PC-9 (cell line): ENCODE measurements around the gene MYO3B.

Experiments
- CTCF ChIP-seq: fragments of 200-600 bp; sonication (generic); conservative IDR thresholded peaks from 2 replicates; pipeline ENCODE4 v1.6.1; 2017; ENCODE audit warnings: mixed run types, antibody characterized with exemption, mild to moderate bottlenecking, moderate library complexity
- EZH2 ChIP-seq: fragments of 200-600 bp; sonication (generic); IDR thresholded peaks from 2 replicates; pipeline ENCODE4 v1.8.0; 2017; ENCODE audit warnings: antibody characterized with exemption, low read depth

DNA sequence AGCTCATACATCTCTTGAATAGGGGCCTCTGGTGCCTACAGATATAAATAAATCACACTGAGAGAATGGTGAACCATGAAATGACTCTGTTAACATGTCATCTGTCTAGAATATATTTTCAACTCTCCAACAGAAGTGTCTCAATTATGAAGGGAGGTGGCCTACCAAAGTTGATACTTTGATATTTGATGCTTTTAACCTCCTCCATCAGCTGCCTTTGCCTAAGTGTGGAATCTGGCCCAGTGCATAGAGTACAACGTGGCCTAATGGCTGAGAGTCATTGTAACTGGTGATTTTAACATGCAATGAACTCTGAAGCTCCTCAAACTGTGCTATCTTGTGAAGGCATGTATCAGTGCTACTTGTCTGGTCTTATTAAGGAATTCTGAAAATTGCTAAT is 93.4 kb downstream of the MYO3B start:
- TF ChIP-seq CTCF (no peak), EZH2 (no peak)
